GM23338 (cell line): ENCODE results near the gene RAB15. TPM values are rescaled to one million over a fixed set of nuclear protein-coding genes. Genes with fewer than 3 reads are reported as not detected.

ENCODE experiments used
- ATAC-seq: fragments of 200-7000 bp; cut with Tn5 transposase; 3 replicates; pipeline ENCODE4 v1.9.1; 2020
- DNase-seq: peaks from one replicate; pipeline ENCODE4 v3.0.0-alpha.2; 2015; ENCODE audit warnings: low spot score
- H2AFZ ChIP-seq: fragments of 200-600 bp; sonication (generic); 2 replicates; pipeline ENCODE4 v1.8.0; 2016; ENCODE audit warnings: antibody characterized with exemption, mild to moderate bottlenecking, moderate library complexity
- H3F3A ChIP-seq: fragments of 200-600 bp; sonication (generic); replicated peaks from 2 replicates; pipeline ENCODE4 v1.8.0; 2017; ENCODE audit warnings: antibody characterized with exemption, mixed run types, low read depth
- H3K27ac ChIP-seq: fragments of 200-600 bp; sonication (generic); 2 replicates; pipeline ENCODE4 v1.6.1; 2016; ENCODE audit warnings: low read depth
- H3K27me3 ChIP-seq: fragments of 200-600 bp; sonication (generic); 2 replicates; pipeline ENCODE4 v1.8.0; 2016; ENCODE audit warnings: mild to moderate bottlenecking, mixed run types, moderate library complexity; ENCODE audit not compliant: insufficient read depth
- H3K36me3 ChIP-seq: fragments of 200-600 bp; sonication (generic); 2 replicates; pipeline ENCODE4 v1.8.0; 2016; ENCODE audit warnings: mild to moderate bottlenecking; ENCODE audit not compliant: insufficient read depth
- H3K4me1 ChIP-seq: fragments of 200-600 bp; sonication (generic); 2 replicates; pipeline ENCODE4 v1.8.0; 2016; ENCODE audit warnings: mild to moderate bottlenecking, moderate library complexity; ENCODE audit not compliant: insufficient read depth
- H3K4me2 ChIP-seq: fragments of 200-600 bp; sonication (generic); 2 replicates; pipeline ENCODE4 v1.7.1; 2017; ENCODE audit warnings: mixed run types
- H3K4me3 ChIP-seq: fragments of 200-600 bp; sonication (generic); 2 replicates; pipeline ENCODE4 v1.6.1; 2016; ENCODE audit warnings: mixed run types
- H3K79me2 ChIP-seq: fragments of 200-600 bp; sonication (generic); replicated peaks from 2 replicates; pipeline ENCODE4 v1.8.0; 2017; ENCODE audit warnings: mild to moderate bottlenecking; ENCODE audit not compliant: insufficient read depth
- H3K9me2 ChIP-seq: fragments of 200-600 bp; sonication (generic); 2 replicates; pipeline ENCODE4 v1.8.0; 2017; ENCODE audit not compliant: insufficient read depth
- H4K20me1 ChIP-seq: fragments of 200-600 bp; sonication (generic); replicated peaks from 2 replicates; pipeline ENCODE4 v1.8.0; 2017; ENCODE audit warnings: mild to moderate bottlenecking; ENCODE audit not compliant: insufficient read depth
- H3K27ac Mint-ChIP-seq: 2 replicates; pipeline ENCODE4 v1.8.0; 2020; ENCODE audit warnings: inconsistent platforms, mild to moderate bottlenecking, moderate library complexity, mixed read lengths
- H3K27me3 Mint-ChIP-seq: 3 replicates; pipeline ENCODE4 v1.8.0; 2022; ENCODE audit warnings: low read depth, mild to moderate bottlenecking, moderate library complexity, mixed read lengths, inconsistent platforms; ENCODE audit not compliant: insufficient read depth, poor library complexity
- H3K36me3 Mint-ChIP-seq: 3 replicates; pipeline ENCODE4 v1.8.0; 2021; ENCODE audit warnings: low read depth, mild to moderate bottlenecking, inconsistent platforms, moderate library complexity, mixed read lengths
- H3K4me1 Mint-ChIP-seq: 3 replicates; pipeline ENCODE4 v1.8.0; 2020; ENCODE audit warnings: mild to moderate bottlenecking, inconsistent platforms, mixed read lengths
- H3K4me3 Mint-ChIP-seq: 3 replicates; pipeline ENCODE4 v1.8.0; 2021; ENCODE audit warnings: moderate library complexity, mild to moderate bottlenecking, inconsistent platforms, mixed read lengths
- H3K9me3 Mint-ChIP-seq: 3 replicates; pipeline ENCODE4 v1.8.0; 2020; ENCODE audit warnings: moderate library complexity, mild to moderate bottlenecking, inconsistent platforms, mixed read lengths
- EZH2 ChIP-seq: fragments of 200-600 bp; sonication (generic); IDR thresholded peaks from one replicate; pipeline ENCODE4 v1.8.0; 2017; ENCODE audit warnings: antibody characterized with exemption, mild to moderate bottlenecking, low read depth; ENCODE audit not compliant: unreplicated experiment
- EZH2phosphoT487 ChIP-seq: fragments of 200-600 bp; sonication (generic); IDR thresholded peaks from one replicate; pipeline ENCODE4 v1.8.1; 2018; ENCODE audit warnings: antibody characterized with exemption; ENCODE audit not compliant: unreplicated experiment
- NANOG ChIP-seq: IDR thresholded peaks from 2 replicates; pipeline ENCODE4 v1.6.1; 2016; ENCODE audit warnings: antibody characterized with exemption, borderline replicate concordance
- REST ChIP-seq: IDR thresholded peaks from one replicate; pipeline ENCODE4 v1.6.1; 2018; ENCODE audit warnings: antibody characterized with exemption; ENCODE audit not compliant: unreplicated experiment
- STAT1 ChIP-seq: IDR thresholded peaks from one replicate; pipeline ENCODE4 v1.6.1; 2016; ENCODE audit warnings: antibody characterized with exemption; ENCODE audit not compliant: unreplicated experiment
- ZNF114 ChIP-seq: fragments of 250-450 bp; sonication (Bioruptor Pico); IDR thresholded peaks from 2 replicates; pipeline ENCODE4 v1.5.0; 2020; ENCODE audit warnings: mild to moderate bottlenecking, moderate library complexity
- ZNF331 ChIP-seq: fragments of 250-450 bp; sonication (Bioruptor Pico); IDR thresholded peaks from 2 replicates; pipeline ENCODE4 v1.5.0; 2020; ENCODE audit warnings: low read depth, mild to moderate bottlenecking, moderate library complexity
- ZNF462 ChIP-seq: fragments of 250-450 bp; sonication (Bioruptor Pico); IDR thresholded peaks from 2 replicates; pipeline ENCODE4 v1.5.0; 2020; ENCODE audit warnings: mild to moderate bottlenecking, moderate library complexity
- polyA plus RNA-seq: library from polyadenylated mRNA; unstranded; fragments of >200 nt; fragmentation: Nextera tagmentation; extraction: Ambion mirVana; gene quantifications from 2 replicates; pipeline ENCODE4 v1.2.1, GENCODE V29; 2016
- total RNA-seq: library from RNA; depleted of rRNA; stranded (reverse); fragments of >200 nt; shearing (Covaris generic); gene quantifications from 2 replicates; pipeline ENCODE4 v1.2.3, GENCODE V29; 2014
- TF ChIP-seq, protein P1 (sequence below): IDR thresholded peaks from 2 replicates; pipeline ENCODE4 v1.6.1; 2016; ENCODE audit warnings: antibody characterized with exemption

The RAB15 gene
- total and polyA plus RNA-seq, 2 experiments from 2014 or later = 17.4 to 43.3 TPM

GRCh38 chr14:64919215-64919614 is 52.9 kb downstream of the RAB15 start (continued):
- TF ChIP-seq REST (no peak), ZNF331 (no peak), STAT1 (no peak), EZH2 (no peak), NANOG (no peak)
- TF ChIP-seq, protein P1, sequence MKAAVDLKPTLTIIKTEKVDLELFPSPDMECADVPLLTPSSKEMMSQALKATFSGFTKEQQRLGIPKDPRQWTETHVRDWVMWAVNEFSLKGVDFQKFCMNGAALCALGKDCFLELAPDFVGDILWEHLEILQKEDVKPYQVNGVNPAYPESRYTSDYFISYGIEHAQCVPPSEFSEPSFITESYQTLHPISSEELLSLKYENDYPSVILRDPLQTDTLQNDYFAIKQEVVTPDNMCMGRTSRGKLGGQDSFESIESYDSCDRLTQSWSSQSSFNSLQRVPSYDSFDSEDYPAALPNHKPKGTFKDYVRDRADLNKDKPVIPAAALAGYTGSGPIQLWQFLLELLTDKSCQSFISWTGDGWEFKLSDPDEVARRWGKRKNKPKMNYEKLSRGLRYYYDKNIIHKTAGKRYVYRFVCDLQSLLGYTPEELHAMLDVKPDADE = no peak

DNA sequence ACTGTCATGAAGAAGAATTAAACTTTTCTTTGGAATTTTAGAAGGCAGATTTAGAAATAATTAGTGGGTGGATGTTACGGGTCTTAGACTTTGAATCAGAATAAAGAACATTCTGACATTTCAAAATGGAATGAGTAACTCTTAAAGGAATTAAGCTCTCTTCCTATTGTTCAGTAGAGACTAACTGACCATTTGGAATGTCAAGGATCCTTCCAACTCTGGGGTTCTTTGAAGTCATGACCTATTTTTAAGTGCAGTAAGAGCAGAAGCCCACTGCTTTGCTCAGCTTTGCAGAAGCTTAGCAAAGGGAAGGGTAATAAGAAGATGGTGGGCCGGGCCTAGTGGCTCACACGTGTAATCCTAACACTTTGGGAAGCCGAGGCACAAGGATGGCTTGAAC is 53.9 kb downstream of the RAB15 start:
- no peaks in the 10 kb centered on the region for H3K9me2 ChIP-seq
- H3K4me2 ChIP-seq = no peak overlapping the region
- H3K27ac ChIP-seq = no peak overlapping the region
- H3K4me1 ChIP-seq = peaks cover 9% of the 10 kb centered on the region; the same call in 1 of the 2 replicates
- no peak overlapping the region for H2AFZ ChIP-seq
- Mint-ChIP-seq H3K36me3 (peaks cover 4% of the 10 kb centered on the region; the same call in 1 of the 3 replicates), H3K27ac (no peak overlapping the region), H3K9me3 (no peaks in the 10 kb centered on the region), H3K27me3 (peaks cover 8% of the 10 kb centered on the region), H3K4me1 (peaks cover 13% of the 10 kb centered on the region), H3K4me3 (no peak overlapping the region)
- ATAC-seq = no peak
- H3K4me3 ChIP-seq = no peak overlapping the region
- peaks cover 36% of the 10 kb centered on the region for H3K79me2 ChIP-seq
- H3F3A ChIP-seq = no peaks in the 10 kb centered on the region
- no peaks in the 10 kb centered on the region for H3K27me3 ChIP-seq
- H4K20me1 ChIP-seq = 0 out of 2 replicates have a peak, but pooled peaks cover 3% of the 10 kb centered on the region
- no peak for DNase-seq
- H3K36me3 ChIP-seq = no peaks in the 10 kb centered on the region
- TF ChIP-seq EZH2phosphoT487 = no peak
- TF ChIP-seq REST = no peak
- no peak for TF ChIP-seq ZNF462
- TF ChIP-seq NANOG = no peak
- TF ChIP-seq, protein P1 = no peak
- TF ChIP-seq STAT1 = no peak
- no peak for TF ChIP-seq ZNF114 (CRISPR knock-in tag)
